ELF-1 (cell line): ENCODE results near the gene FAM117B.
"Not testable (repeated sequence)": the region's sequence is repeated elsewhere in the genome, so short reads cannot be mapped to it uniquely, and the experiment has no call there.

ENCODE experiments used
- DNase-seq: peaks from one replicate; pipeline ENCODE4 v3.0.0-alpha.2; 2016; ENCODE audit warnings: low read depth, low spot score

The FAM117B gene

GRCh38 chr2:202700075-202700901 is 65.5 kb downstream of the FAM117B start:
- DNase-seq: no peak

- no peak for DNase-seq
Measured at GRCh38 chr2:202703091-202703490, 68.3 kb downstream of the FAM117B start.

GRCh38 chr2:202704248-202704647 is 69.5 kb downstream of the FAM117B start:
- DNase-seq: no peak

GRCh38 chr2:202705446-202706020 is 70.8 kb downstream of the FAM117B start:
- no peak for DNase-seq

- DNase-seq: not testable (repeated sequence)
Measured at GRCh38 chr2:202714971-202715935, 80.5 kb downstream of the FAM117B start.

- no peak for DNase-seq
Measured at GRCh38 chr2:202716114-202716718, 81.4 kb downstream of the FAM117B start.

- DNase-seq: no peak
Measured at GRCh38 chr2:202716953-202717597, 82.3 kb downstream of the FAM117B start.

GRCh38 chr2:202717598-202718310 is 83.0 kb downstream of the FAM117B start:
- no peak for DNase-seq

GRCh38 chr2:202718614-202719013 is 83.8 kb downstream of the FAM117B start:
- DNase-seq: no peak

- DNase-seq: no peak
Measured at GRCh38 chr2:202720226-202720625, 85.5 kb downstream of the FAM117B start.

- peak; percentile 27 for DNase-seq
Measured at GRCh38 chr2:202721621-202722020, 86.9 kb downstream of the FAM117B start.

GRCh38 chr2:202723746-202724145 is 89.0 kb downstream of the FAM117B start:
- DNase-seq: no peak

- DNase-seq: no peak
Measured at GRCh38 chr2:202726070-202726469, 91.3 kb downstream of the FAM117B start.

GRCh38 chr2:202736826-202737225 is 102.1 kb downstream of the FAM117B start:
- no peak for DNase-seq

- no peak for DNase-seq
Measured at GRCh38 chr2:202743613-202744012, 108.8 kb downstream of the FAM117B start.

GRCh38 chr2:202749477-202749876 is 114.7 kb downstream of the FAM117B start:
- no peak for DNase-seq

- no peak for DNase-seq
Measured at GRCh38 chr2:202750763-202751427, 116.1 kb downstream of the FAM117B start.

GRCh38 chr2:202752071-202752470 is 117.3 kb downstream of the FAM117B start:
- no peak for DNase-seq

- DNase-seq: no peak
Measured at GRCh38 chr2:202754936-202755335, 120.2 kb downstream of the FAM117B start.

GRCh38 chr2:202756598-202756997 is 121.8 kb downstream of the FAM117B start:
- DNase-seq: no peak
